Measurements from ENCODE around the gene KCNN3.
A peak's percentile ranks its signal among the peaks of the same experiment; 100 is the strongest.

The KCNN3 gene

GRCh38 chr1:154860156-154860870, 9.8 kb downstream of the KCNN3 start:
- no peak for DNase-seq

DNA sequence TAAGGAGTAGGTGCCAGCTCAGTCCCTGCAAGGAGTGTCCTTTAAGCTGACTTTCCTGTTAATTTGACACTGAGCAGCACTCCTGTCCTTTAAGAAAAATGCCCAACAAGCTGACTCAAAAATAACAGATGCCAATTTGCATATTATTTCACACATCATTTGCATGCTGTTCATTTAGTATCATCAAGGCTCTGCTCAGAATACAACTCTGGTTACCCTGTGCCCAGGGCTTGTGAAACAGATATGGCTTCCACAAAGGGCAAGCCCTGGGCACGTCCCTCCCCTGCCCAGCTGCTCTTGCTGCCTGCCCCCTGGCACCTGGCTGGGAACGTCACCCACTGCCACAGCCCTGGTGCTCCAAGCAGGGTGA, 10.3 kb downstream of the KCNN3 start:
- DNase-seq: no peak

GRCh38 chr1:154859151-154859785, 10.8 kb downstream of the KCNN3 start:
- no peak for DNase-seq

DNA sequence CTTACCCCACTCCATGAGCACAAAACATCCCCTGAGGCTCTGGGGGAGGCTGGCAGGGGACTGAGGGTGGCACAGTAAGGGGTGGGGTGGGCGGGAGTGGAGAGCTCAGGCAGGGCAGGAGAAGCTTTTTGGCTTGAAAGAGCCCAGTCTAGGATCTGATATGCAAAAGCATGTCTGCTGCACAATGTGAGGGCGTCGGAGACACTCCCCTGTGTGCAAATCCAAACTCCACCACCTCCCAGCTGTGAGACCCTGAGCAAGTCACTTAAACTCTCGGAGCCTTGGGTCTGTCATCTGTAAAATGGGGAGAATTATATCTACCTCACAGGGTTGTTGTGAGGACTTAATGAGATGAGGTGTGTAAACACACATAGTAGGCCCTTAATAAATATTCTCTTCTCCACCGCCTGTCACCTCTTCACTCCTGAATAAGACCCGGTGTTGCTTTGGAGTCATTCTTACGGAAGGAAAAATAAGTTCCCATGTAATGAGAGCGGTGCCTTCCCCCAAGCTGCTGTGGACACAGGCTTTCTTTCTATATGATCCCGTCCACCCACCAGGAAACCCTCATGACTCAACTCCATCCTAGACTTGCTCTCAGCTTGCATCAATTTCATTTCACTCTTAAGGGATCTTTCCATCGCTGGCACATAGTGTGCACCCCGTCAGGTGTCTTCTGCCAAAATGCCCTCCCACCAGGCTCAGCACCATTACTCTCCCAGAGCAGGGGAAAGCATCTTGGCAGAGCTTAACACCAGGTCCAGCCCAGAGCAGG, 12.5 kb downstream of the KCNN3 start:
- no peak for DNase-seq

- DNase-seq: no peak
Observed at GRCh38 chr1:154857022-154857421, 13.1 kb downstream of the KCNN3 start.

DNA sequence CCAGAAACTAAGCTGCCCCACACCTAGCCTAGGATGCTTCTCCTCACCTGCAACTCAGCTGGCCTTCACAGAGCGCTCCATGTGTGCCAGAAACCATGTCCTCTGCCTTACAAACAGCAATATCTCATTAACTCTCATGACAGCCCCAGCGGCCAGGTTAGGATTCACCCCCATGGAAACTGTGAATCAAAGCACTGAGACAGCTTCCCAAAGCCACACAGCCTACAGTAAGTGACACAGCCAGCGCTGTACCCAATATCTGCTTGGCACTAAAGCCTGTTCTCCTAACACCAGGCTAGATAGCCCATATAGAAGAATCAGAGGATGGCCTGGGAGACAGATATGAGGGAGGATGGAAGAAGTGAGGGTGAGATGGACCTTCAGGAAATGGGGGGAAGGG, 13.5 kb downstream of the KCNN3 start:
- no peak for DNase-seq

- peak; percentile 85 for DNase-seq
Observed at GRCh38 chr1:154856049-154856448, 14.0 kb downstream of the KCNN3 start.

- no peak for DNase-seq
Observed at GRCh38 chr1:154855186-154855851, 14.8 kb downstream of the KCNN3 start.

- DNase-seq: no peak
Observed at GRCh38 chr1:154852845-154853244, 17.2 kb downstream of the KCNN3 start.

DNA sequence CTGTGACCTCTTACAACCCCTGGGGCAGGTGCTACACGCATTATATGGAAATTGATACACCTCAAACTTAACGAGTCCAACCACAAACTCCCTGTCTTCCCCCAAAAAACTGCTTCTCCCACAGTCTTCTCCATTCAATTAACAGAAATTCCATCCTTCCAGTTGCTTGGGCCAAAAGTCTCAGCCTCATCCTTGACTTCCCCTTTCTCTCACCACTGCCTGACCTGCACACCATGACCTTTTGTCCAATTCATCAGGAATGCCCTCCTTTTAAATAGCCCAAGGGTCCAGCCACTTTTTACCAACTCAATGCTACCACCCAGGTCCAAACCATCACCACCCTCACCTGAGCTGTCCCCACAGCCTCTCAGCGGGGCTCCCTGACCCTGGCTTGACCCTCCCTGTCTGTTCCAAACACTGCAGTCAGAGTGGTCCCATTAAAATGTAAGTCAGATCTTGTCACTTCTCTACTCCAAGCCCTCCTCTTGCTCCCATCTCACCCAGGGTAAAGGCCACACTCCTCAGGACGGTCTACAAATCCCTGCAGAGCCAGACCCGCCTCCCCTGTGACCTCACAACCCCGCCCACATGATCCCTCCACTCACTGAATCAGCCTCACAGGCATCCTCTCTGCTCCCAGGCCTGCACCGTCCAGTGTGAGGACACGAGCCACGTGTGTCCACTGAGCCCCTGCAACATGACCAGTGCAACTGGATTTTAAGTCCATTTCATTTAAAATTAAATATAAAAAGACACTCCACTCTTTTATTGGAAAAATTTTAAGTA, 18.5 kb downstream of the KCNN3 start:
- no peak for DNase-seq

GRCh38 chr1:154849645-154850131, 20.4 kb downstream of the KCNN3 start:
- DNase-seq: no peak

DNA sequence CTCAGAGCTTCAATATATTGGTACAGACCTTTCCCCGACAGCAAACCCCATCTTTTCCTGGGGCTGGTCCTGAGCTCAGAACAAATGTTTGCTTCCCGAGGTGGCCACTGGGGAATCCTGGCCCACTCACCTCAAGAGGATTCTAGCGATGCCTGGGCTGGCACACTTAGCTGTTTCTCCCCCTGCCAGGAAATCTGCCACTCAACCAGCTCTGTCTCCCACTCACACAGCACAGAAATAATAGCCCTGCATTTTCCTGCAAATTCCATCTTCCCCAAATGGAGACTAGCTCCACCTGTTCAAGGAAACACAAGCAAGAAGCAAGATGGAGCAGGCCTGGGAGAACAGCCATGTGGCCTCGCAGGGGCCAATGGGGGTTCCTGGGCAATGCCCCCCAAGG, 21.1 kb downstream of the KCNN3 start:
- DNase-seq: no peak

DNA sequence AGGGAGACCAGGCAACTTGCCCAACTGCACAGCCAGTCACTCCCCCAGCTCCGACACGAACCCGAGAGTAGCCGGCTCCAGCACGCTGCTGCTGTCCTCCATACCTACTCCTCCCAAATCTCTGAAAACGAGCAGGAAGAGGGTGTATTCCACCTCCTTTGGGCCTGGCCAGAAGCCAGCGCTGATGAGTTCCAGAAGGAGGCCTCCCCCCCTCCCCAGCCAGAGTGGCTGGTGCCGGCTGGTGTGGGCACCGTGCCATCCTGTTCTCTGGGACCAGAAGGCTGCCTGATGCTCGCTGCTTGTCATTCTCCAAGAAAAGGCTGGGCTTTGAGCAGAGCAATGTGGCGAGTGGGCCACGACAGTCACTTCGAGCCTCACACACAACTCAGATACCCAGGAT, 22.2 kb downstream of the KCNN3 start:
- DNase-seq: peak; percentile 79

DNA sequence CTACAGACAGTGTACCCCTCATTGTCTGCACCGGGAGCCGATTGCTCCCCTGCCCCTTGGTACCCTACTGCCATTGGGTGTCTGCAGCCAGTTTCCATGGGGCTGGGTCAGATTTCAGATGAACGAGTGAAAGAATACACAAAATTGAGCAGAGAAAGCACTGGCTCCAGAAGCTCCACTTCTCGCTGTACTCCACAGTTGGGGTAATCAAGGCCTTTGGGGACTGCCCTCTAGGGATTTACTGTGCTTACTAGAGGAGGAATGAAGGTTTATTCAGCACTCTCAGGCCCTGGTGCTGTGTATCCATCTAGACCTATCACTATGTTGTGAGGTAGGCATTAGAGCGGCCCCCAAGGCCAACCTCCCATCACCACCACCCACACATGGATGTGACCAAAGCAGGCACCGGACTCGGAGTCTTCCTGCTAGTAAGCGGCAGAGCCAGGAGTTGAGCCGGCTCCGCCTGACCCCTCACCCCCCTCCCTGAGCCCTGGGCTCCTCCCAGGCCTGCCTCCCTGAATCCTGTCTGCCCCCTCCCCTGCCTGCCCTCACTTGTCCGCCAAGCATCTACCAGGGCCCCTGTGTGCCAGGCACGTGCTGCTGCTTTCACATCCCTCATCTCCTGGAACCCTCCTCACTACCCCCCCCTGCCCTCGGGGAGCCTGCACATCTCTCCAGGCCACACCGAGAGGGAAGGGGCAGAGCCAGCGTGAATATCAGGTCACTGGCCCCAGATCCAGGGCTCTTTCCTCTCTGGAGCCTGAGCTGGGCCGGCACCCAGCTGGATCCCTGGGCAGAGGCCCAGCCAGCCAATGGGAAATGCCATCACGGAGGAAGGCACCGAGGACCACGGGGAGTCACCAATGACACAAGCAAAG, 23.3 kb downstream of the KCNN3 start:
- no peak for DNase-seq

- no peak for DNase-seq
Observed at GRCh38 chr1:154845879-154846278, 24.2 kb downstream of the KCNN3 start.

GRCh38 chr1:154845174-154845573, 24.9 kb downstream of the KCNN3 start:
- no peak for DNase-seq

- DNase-seq: no peak
Observed at GRCh38 chr1:154844297-154844681, 25.8 kb downstream of the KCNN3 start.

DNA sequence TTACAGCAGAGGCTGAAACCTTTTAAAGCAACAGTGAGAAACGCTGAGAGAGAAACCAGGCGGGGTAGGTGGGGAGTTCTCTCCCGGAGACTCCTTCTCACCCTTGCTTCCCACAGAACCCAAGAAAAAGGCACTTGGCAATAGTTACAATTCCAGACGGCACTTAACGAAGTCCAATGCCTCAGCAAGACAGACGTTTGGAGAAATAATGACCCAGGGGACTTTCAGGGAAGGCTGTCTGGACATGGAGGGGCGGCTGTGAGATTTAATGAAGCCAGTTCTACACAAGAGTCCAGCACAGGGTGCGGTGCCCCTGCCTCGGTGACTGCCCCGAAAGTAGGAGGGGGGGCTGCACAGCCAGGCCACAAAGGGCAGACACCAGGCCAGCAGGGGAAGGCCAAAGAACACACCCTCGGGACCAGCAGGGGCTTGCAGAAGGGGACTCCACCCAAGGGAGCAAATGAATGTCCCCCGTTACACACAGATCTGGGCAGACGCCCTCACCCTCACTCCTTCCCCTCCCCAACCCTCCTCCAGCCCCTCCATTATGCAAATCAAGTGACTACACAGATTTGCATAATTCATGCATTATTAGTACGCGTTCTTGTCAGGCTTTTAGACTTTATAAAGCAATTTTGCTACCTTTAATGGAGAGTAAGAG, 26.3 kb downstream of the KCNN3 start:
- no peak for DNase-seq

DNA sequence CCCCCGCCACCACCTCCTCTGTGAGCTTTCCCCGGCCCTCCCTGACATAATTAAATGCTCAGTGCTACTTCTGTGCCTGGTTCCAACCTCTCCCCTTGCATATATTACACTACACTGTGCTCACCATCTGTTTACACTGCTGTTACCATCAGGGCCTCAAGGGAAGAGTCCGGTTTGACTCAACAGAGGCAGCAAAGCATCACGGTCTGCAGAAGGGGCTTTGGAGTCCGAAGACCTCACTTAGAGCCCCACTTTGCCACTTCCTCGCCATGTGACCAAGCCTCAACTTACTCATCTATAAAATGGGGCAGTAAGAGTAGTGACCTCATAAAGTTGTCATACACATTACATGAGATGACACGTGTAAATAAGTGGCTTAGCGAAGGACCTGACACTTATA, 27.4 kb downstream of the KCNN3 start:
- no peak for DNase-seq

DNA sequence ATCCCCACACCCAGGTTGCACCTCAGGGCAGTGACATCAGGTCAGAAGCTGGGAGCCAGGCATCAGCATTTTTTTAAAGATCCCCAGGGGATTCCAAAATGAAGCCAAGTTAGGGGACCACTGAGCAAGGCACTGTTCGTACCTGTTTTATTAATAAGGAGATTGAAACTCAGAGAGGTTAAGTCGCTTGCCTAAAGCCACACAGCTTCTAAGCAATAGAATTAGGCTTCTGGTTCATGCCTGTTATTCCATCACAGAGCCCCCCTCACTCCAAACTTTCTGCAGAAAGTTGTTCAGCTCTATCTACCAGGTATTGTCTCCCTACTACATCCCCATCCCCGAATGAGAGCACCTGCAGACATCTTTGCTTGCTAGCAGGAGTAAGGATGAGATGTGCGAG, 28.7 kb downstream of the KCNN3 start:
- no peak for DNase-seq
